ENCODE data around the gene TTC28.

DNA sequence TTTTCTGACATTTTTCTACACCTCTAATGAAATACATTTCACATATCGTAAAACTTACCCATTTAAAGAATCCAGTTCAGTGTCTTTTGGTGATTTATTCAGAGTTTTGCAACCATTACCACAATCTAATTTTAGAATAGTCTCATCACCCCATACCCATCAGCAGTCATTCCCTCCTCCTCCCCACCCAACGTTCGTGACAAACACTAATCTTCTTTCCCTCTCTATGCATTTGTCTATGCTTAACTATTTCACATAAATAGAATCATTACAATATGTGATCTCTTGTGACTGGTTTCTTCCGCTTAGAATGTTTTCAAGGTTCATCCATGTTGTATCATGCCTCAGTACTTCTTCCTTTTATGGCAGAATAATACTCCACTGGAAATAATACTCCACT is 9.5 kb downstream of the TTC28 start:
- TF ChIP-seq, protein P1, sequence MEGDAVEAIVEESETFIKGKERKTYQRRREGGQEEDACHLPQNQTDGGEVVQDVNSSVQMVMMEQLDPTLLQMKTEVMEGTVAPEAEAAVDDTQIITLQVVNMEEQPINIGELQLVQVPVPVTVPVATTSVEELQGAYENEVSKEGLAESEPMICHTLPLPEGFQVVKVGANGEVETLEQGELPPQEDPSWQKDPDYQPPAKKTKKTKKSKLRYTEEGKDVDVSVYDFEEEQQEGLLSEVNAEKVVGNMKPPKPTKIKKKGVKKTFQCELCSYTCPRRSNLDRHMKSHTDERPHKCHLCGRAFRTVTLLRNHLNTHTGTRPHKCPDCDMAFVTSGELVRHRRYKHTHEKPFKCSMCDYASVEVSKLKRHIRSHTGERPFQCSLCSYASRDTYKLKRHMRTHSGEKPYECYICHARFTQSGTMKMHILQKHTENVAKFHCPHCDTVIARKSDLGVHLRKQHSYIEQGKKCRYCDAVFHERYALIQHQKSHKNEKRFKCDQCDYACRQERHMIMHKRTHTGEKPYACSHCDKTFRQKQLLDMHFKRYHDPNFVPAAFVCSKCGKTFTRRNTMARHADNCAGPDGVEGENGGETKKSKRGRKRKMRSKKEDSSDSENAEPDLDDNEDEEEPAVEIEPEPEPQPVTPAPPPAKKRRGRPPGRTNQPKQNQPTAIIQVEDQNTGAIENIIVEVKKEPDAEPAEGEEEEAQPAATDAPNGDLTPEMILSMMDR (IDR thresholded peaks at IDR 0.05): no peak
- TF ChIP-seq POLR2AphosphoS5 (IDR thresholded peaks at IDR 0.05) (no peak), POLR2A (IDR thresholded peaks at IDR 0.05) (no peak)
